NCI-H2081 (cell line): Measurements from ENCODE around the gene MKKS.

Experiments
- DNase-seq, 2 experiments: peaks; one replicate each; lab custom pipeline; 2025; lab: John Stamatoyannopoulos, UW

The MKKS gene

DNA sequence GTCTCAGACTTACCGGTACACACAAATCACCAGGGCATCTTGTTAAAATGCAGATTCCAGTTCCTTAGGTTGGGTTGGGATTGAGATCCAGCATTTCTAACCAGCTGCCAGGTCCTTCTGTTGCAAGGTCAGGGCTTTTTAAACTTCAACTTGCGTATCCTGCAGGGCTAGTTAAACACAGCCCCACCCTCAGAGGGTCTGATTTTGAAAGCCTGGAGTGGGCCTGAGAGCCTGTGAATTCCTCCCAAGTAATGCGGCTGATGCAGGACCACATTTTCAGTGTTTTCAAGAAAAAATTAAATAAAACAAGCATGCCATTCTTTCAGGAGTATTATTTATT, 65.3 kb downstream of the MKKS start:
- no peak for DNase-seq

DNA sequence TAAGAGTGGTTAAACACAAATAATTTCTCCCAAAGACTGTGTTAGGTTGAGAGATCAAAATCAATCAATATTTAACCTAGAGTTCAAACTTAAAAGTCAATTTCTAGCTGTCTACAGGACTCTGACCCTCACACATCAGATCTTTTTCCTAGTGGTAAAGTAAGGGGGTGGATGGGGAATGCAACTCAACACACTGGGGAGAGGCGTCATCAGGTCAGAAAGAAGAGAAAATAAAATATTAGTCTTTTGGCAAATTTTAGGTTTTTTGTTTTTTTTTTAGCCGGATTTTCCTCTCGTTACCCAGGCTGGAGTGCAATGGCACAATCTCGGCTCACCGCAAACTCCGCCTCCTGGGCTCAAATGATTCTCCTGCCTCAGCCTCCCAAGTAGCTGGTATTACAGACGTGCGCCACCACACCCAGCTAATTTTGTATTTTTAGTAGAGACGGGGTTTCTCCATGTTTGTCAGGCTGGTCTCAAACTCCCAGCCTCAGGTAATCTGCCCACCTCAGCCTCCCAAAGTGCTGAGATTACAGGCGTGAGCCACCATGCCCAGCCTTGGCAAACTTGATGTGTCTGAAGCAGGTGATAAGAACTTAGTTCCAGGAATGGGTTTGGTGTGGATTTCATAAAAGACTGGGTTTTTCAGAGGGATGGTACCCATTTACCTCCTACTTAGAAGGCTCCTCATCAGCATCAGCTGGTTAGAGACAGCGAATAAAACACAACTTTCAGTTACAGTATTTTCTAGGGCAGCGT, 65.9 kb downstream of the MKKS start:
- no peak for DNase-seq

DNA sequence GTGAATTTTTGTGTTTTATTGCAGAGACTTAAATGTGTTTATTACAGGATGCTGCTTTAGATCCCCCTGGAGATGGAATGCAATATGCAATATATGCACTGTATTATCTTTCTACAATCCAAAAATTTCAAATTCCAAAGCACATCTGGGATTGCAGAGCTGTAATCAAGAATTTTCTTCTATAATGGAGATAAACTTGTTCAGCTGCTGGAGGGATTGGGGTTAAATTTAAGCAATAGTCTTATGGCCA, 66.4 kb downstream of the MKKS start:
- DNase-seq, result no peak

DNA sequence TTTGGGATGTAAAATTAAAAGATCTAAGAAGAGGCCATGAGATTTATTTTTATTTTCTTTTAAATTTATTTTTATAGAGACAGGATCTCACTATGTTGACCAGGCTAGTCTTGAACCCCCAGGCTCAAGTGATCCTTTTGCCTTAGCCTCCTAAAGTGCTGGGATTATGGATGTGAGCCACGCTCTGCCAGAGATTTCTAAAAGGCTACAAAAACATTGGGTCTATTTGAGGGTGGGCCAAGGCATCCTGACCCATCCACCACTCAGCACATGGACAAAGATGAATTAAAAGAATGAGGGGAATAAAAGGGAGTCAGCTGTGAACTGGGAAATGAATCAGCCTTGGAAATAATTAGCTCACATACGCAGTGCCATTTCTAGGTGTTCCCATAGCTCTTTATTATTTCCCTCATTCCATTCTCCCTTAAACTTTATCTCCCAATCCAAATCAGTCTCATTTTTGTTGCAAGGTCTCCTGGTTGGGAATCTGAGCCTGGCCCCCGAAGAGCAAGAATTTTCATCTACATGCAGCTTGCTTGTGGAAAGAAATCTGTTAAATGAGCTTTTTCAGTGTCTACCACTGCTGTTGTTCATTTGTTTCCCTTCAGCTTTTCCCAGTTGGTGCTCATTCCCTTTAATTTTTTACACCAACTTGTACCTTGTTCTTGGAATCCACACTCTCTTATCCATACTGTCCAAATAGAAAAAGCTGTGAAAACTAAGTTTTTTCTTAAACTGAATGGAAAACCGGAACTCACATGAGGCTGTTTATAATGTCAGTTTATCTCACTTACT, 66.9 kb downstream of the MKKS start:
- no peak for DNase-seq

DNA sequence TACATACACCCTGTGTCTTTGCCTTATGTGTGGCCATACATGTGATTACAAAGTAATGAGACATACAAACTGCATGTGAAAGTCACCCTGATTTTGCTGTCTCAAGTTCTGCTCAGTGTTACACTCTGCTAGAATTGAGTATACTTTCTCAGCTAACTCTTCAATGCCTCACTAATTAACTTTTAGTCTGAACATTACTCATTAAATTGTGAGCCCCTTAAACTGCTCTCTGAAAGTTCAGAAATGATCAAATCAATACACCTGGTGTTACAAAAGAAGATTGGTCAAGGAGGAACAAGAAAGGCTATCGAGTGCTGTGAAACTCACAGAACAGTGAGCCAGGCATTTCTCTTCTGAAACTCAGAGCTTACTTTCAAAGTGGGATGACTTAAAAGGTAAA, 71.3 kb downstream of the MKKS start:
- no peak for DNase-seq

DNA sequence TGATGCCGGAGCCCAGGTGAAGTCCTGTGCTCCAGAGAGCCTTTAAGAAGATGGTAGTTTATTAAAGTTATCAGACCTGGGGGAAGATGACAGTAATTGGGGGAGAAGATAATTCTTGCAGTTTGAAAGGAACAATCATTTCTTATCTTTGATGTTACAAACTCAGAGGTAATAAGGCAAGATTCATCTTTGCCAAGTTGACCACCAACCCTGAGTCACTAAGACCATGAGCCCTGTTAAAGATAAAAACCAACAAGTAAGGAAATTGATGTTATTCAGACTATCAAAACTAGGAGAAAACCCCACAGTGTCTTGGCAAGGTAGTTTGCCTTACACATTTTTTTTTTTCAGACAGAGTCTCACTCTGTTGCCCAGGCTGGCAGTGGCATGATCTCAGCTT, 73.1 kb downstream of the MKKS start:
- DNase-seq, result no peak

DNA sequence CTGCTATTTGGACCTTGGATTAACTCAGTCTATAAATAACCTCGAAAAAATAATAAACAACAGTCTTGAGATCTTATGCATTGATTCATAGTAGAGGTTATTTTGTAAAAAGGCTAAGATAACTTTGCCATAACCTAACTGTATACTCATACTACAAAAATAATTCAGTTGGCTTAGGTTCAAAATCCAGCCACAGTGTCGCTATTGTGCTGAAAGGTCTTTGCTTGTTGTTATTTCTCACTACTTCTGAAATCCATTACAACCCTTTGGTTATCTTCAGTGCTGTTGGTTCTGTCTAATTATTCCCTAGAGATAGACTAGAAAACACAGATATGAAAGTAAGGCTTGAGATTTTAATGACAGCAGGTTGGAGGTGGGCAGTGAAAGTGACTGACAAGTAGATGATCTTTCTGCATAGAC, 74.4 kb downstream of the MKKS start:
- no peak for DNase-seq

DNA sequence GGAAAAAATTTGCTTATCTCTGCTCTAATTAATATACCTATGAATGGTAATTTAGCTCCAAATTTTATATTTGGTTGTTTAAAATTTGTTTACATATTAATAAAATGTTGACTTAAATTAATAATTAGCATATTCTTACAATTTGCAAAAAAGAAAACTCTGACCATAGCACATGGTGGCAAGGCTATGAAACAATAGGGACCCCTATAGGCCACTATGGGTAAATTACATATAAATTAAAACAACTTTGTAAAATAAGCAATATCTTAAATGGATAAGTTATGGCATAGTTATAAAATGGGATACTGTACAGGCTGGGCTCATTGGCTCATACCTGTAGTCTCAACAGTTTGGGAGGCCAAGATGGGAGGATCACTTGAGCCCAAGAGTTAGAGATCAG, 76.0 kb downstream of the MKKS start:
- DNase-seq, result no peak

DNA sequence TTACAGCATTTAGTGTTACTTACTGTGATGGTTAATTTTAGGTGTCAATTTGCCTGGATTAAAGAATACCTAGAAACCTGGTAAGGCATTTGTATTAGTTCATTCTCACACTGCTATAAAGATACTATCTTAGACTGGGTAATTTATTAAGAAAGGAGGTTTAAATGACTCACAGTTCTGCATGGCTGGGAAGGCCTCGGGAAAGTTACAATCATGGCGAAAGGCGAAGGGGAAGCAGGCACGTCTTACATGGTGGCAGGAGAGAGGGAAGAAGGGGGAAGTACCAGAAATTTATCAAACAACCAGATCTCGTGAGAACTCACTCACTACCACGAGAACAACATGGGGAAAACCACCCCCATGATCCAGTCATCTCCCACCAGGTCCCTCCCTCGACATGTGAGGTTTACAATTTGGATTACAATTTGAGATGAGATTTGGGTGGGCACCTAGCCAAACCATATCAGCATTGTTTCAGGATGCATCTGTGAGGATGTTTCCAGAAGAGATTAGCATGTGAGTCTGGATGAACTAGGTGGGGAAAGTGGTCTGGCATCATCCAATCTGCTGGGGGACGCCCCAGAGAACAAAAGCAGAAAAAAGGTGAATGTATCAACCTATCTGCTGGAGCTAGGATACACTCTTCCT, 76.8 kb downstream of the MKKS start:
- no peak for DNase-seq

DNA sequence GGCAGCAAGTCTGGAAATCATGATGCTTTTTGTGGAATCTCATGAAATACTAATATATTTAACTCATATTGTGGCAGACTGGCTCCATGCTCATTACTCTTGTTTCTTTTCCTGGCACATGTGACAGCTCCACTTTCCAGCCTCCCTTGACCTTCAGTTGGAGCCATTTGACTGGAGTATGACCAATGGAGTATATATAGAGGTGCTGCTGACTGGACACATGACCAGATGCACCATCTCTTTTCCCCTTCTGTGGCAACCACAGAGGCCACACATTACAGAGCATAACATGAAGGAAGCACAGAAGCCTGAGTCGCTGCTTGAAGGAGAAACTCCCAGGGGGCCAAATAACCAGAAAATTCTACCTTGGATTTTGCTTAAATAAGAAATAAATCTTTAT, 77.4 kb downstream of the MKKS start:
- no peak for DNase-seq

DNA sequence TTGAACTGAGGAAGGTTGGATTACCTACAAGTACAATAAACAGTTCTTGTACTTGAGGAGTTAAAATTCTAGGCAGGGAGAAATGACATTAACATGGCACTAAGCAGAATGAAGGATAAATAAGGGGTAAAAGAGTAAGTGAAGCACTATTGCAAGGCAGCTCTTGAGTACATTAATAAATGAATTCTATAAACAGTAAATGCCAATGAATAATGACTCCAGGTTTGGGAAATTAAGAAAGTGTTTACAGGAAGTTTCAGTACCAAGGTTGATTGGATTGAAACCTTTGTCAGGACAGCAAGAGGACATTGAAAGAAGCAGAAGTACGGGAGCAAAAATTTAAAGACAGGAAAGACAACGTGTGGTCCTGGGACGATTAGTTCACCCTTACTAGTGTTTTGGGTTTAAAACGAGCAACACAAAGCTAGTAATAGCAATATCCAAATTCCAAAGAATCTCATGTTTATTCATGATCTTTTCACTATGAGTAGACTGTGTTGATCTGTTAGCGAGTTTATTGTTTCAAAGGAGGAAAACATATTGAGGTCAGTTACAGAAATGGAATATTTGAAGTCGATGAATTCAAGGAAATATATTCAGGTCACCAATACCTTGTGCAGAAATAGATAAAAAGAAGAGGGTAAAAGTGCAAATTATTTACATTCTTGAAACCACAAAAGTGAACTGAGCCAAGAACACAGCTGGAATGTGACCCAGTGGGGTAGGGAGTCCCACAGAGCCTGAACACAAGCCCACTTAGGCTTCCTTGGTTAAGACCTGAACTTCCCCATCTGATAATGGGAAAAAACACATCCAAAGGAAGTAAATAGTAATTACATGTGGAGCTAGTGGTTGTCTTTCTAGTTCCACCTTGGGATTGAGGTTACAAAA, 80.8 kb downstream of the MKKS start:
- DNase-seq, result no peak
